GM13976 (cell line): ENCODE data around the gene EPHA8.

ENCODE experiments used
- DNase-seq: peaks from one replicate; pipeline ENCODE4 v3.0.0; 2012; ENCODE audit warnings: low spot score
- in situ Hi-C: fragments of 300-500 bp; cut with MboI; formaldehyde crosslinking; loops from one replicate; pipeline ENCODE4 v1.12.0; 2022; ENCODE audit warnings: low sequenced_read_pairs, mixed read lengths, inconsistent platforms; ENCODE audit not compliant: unreplicated experiment
- TF ChIP-seq, protein P1 (sequence below): IDR thresholded peaks from 2 replicates; pipeline ENCODE4 v1.5.1; 2012; ENCODE audit warnings: borderline replicate concordance, mild to moderate bottlenecking; ENCODE audit not compliant: insufficient read depth; ENCODE audit errors: extremely low read depth, missing control alignments, control extremely low read depth

Gene EPHA8

DNA sequence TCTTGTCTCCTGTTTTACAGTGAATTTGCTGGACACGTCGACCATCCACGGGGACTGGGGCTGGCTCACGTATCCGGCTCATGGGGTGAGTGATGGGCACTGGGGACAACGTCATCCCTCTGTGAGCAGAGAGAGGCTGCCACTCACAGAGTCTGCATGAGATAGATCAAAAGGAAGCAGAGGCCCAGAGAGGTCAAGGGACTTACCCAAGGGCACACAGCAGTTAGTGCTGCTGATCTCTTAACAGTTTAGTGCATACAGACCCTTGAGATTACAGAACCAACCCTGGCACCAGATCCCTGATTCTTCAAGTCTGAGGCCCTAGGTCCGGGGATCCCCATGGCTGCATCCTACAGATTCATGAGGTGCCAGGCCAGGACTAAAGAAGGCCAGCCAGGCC is 6.0 kb downstream of the EPHA8 start:
- in situ Hi-C loops: no loop called here
- TF ChIP-seq, protein P1, sequence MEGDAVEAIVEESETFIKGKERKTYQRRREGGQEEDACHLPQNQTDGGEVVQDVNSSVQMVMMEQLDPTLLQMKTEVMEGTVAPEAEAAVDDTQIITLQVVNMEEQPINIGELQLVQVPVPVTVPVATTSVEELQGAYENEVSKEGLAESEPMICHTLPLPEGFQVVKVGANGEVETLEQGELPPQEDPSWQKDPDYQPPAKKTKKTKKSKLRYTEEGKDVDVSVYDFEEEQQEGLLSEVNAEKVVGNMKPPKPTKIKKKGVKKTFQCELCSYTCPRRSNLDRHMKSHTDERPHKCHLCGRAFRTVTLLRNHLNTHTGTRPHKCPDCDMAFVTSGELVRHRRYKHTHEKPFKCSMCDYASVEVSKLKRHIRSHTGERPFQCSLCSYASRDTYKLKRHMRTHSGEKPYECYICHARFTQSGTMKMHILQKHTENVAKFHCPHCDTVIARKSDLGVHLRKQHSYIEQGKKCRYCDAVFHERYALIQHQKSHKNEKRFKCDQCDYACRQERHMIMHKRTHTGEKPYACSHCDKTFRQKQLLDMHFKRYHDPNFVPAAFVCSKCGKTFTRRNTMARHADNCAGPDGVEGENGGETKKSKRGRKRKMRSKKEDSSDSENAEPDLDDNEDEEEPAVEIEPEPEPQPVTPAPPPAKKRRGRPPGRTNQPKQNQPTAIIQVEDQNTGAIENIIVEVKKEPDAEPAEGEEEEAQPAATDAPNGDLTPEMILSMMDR: no peak
- DNase-seq: no peak

DNA sequence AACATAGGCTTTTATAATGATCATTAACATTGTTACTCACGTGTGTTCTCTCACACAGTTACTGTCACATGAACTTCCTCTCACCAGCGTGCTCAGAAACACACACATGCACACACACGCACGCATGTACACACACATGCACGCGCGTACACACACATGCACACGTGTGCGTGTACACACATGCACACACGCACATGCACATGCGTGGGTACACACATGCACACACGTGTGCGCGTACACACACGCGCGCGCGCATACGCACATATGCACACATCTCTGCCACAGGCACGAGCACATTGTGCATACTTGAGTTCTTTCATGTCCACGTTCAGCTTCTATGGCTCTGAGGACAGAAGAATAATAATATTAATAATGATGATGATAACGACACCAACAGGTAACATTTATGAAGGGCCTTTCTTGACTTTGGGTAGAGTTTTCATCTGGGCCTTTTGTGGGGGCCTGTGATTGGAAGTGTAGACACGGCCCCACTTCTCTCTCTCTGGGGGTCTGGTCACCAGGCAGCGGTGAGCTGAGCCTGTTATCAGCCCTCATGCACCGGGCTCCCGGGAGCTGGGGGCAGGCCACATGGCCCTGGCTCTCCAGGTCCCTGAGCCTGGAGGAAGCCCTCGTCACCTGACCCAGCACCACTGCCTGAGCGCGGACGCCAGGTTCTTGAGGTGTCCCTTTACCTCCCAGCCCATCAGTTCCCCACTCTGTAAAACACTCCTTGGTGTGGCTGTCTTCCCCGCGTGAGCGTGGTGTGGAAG is 7.0 kb downstream of the EPHA8 start:
- DNase-seq: no peak
- TF ChIP-seq, protein P1: no peak
- in situ Hi-C loops: no loop called here

DNA sequence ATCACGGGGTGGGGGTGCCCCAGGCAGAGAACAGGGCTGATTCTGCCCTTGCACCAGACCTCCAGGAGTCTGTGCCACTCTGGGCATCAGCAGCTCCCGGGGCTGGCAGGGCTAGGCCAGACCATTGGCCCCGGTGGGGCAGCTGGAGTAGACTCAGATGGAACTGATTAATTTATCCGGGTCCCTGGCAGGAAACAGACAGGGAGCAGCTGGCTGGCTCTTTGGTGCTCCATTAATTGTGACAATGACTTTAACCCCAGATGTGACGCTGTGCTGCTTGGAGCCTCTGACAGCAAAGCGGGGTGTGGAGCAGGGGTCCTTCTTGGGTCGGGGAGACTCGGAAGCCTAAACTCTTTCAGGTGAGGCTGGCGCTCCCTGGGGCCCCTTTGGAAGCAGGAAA is 9.5 kb downstream of the EPHA8 start:
- no peak for DNase-seq

DNA sequence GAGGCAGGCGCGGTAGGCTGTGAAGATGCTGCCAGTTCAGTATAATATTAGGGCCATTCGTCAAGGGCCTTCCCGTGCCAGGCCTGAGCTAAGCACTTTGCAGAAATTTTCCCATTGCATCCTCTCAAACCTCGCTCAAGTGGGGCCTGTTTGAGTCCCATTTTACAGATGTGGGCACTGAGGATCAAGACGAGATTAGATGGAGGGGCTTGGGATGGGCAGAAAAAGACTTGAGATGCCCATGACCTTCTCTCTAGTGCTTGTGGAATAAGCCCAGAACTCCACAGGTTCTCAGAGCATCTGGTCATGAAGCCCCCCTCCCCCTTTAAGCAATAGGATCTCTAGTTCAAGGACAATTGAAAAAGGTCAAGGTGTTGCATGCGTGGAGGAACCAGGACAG is 9.9 kb downstream of the EPHA8 start:
- in situ Hi-C loops: no loop called here
- TF ChIP-seq, protein P1: no peak
- DNase-seq: no peak

More for the DNA sequence above, 9.5 kb downstream of the EPHA8 start:
- in situ Hi-C loops: no loop called here
- TF ChIP-seq, protein P1: no peak

DNA sequence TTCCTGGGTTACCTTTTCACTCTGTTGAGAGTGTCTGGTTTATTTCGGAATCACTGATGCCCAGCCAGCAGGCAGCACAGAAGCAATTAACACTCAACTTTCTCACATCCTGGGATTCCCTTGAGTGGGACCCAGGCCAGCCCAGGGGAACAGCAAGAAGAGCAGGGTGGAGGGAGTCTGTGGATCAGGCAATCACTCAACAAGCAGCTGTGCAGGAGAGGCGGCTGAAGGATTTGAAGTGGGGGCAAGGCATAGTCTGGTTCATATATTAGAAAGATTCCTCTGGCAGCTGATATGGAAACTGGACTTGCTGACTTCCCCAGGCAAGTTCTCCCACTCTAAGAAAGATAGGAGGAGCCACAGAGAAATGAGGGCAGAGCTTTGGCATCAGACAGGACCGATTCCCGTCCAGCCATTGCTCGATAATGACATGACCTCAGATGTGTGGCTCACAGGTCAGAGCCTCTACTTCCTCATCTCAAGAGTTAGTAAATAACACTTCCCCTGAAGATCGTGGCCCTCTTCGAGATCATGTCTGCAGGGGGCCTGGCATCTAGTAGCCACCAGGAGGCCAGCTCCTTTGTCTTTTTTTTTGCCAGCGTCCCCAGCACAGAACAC is 12.4 kb downstream of the EPHA8 start:
- TF ChIP-seq, protein P1: no peak
- DNase-seq: no peak
- in situ Hi-C loops: no loop called here

DNA sequence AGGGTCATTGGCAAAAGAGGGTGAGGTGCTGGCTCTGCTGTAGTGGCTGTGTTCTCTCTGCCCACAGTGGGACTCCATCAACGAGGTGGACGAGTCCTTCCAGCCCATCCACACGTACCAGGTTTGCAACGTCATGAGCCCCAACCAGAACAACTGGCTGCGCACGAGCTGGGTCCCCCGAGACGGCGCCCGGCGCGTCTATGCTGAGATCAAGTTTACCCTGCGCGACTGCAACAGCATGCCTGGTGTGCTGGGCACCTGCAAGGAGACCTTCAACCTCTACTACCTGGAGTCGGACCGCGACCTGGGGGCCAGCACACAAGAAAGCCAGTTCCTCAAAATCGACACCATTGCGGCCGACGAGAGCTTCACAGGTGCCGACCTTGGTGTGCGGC is 12.9 kb downstream of the EPHA8 start:
- TF ChIP-seq, protein P1: no peak
- in situ Hi-C loops: no loop called here
- DNase-seq: no peak
